HG02981 (cell line): ENCODE data around the gene BST2.
A peak's percentile ranks its signal among the peaks of the same experiment; 100 is the strongest.
"Not testable (repeated sequence)": the region's sequence is repeated elsewhere in the genome, so short reads cannot be mapped to it uniquely, and the experiment has no call there.

Experiments used
- ATAC-seq: cut with Tn5 transposase; IDR thresholded peaks from one replicate; pipeline ENCODE4 v1.9.1; 2021; ENCODE audit warnings: mild to moderate bottlenecking, moderate library complexity; ENCODE audit not compliant: unreplicated experiment

The BST2 gene

GRCh38 chr19:17390665-17391370, 14.6 kb downstream of the BST2 start:
- peak; percentile 83 for ATAC-seq

GRCh38 chr19:17389957-17390664, 15.3 kb downstream of the BST2 start:
- no peak for ATAC-seq

- no peak for ATAC-seq
Observed at GRCh38 chr19:17389288-17389687, 16.1 kb downstream of the BST2 start.

- no peak for ATAC-seq
Observed at GRCh38 chr19:17385878-17386611, 19.4 kb downstream of the BST2 start.

- ATAC-seq, result no peak
Observed at GRCh38 chr19:17380426-17381138, 24.8 kb downstream of the BST2 start.

- ATAC-seq, result no peak
Observed at GRCh38 chr19:17379221-17379631, 26.2 kb downstream of the BST2 start.

- ATAC-seq, result no peak
Observed at GRCh38 chr19:17378271-17378670, 27.2 kb downstream of the BST2 start.

GRCh38 chr19:17376935-17377600, 28.4 kb downstream of the BST2 start, which contains the start of gene PLVAP:
TSS of gene PLVAP (minus strand) at chr19:17377342. CDS start at chr19:17377288, 54 bp downstream.
- no peak for ATAC-seq

- peak; percentile 64 for ATAC-seq
Observed at GRCh38 chr19:17370026-17370587, 35.3 kb downstream of the BST2 start.

- no peak for ATAC-seq
Observed at GRCh38 chr19:17365361-17365760, 40.1 kb downstream of the BST2 start.

GRCh38 chr19:17363852-17364605, 41.4 kb downstream of the BST2 start:
- ATAC-seq, result not testable (repeated sequence)

GRCh38 chr19:17359905-17360800, 45.3 kb downstream of the BST2 start:
- no peak for ATAC-seq

- ATAC-seq, result no peak
Observed at GRCh38 chr19:17358395-17358794, 47.0 kb downstream of the BST2 start.

- no peak for ATAC-seq
Observed at GRCh38 chr19:17357724-17358123, 47.7 kb downstream of the BST2 start.

GRCh38 chr19:17357078-17357666, 48.3 kb downstream of the BST2 start:
- ATAC-seq, result no peak

GRCh38 chr19:17353386-17353785, 52.0 kb downstream of the BST2 start:
- ATAC-seq, result no peak
